WTC11 (cell line): ENCODE results near the gene HAUS2. TPM values are rescaled to one million over a fixed set of nuclear protein-coding genes. Genes with fewer than 3 reads are reported as not detected.

Experiments
- ATAC-seq: fragments of 200-7000 bp; cut with Tn5 transposase; 2 replicates; pipeline ENCODE4 v1.10.0; 2021; ENCODE audit warnings: mild to moderate bottlenecking, moderate library complexity
- CTCF ChIA-PET: fragments of 300-600 bp; sonication (Branson Sonifier 250); formaldehyde crosslinking; loops from one replicate; lab custom pipeline; 2021; ENCODE audit warnings: antibody characterized with exemption; lab: Charles Lee
- POLR2A ChIA-PET: fragments of 350-600 bp; sonication (Branson Sonifier 250); formaldehyde crosslinking; loops from one replicate; lab custom pipeline; 2021; ENCODE audit warnings: antibody characterized with exemption; lab: Charles Lee
- DNase-seq: peaks from one replicate; pipeline ENCODE4 v3.0.0; 2021; ENCODE audit warnings: low spot score
- H3K27ac Mint-ChIP-seq: 2 replicates; pipeline ENCODE4 v1.8.0; 2021; ENCODE audit warnings: mixed read lengths
- H3K27me3 Mint-ChIP-seq: 2 replicates; pipeline ENCODE4 v1.8.0; 2021; ENCODE audit warnings: low read depth, mild to moderate bottlenecking, moderate library complexity, mixed read lengths
- H3K36me3 Mint-ChIP-seq: 2 replicates; pipeline ENCODE4 v1.8.0; 2021; ENCODE audit warnings: mixed read lengths
- H3K4me1 Mint-ChIP-seq: 2 replicates; pipeline ENCODE4 v1.8.0; 2022; ENCODE audit warnings: mixed read lengths
- H3K4me3 Mint-ChIP-seq: 2 replicates; pipeline ENCODE4 v1.8.0; 2021; ENCODE audit warnings: mild to moderate bottlenecking, moderate library complexity, mixed read lengths
- H3K9me3 Mint-ChIP-seq: 2 replicates; pipeline ENCODE4 v1.8.0; 2021; ENCODE audit warnings: mixed read lengths
- FOXP1 ChIP-seq: sonication (generic); formaldehyde crosslinking; IDR thresholded peaks from 2 replicates; pipeline ENCODE4 v1.8.0; 2022; ENCODE audit warnings: missing genetic modification reagents, mild to moderate bottlenecking, moderate library complexity, borderline replicate concordance
- HMGA2 ChIP-seq: fragments of 250-450 bp; sonication (Bioruptor Pico); IDR thresholded peaks from 2 replicates; pipeline ENCODE4 v1.4.0; 2021; ENCODE audit warnings: mild to moderate bottlenecking, moderate library complexity
- JAZF1 ChIP-seq: fragments of 250-450 bp; sonication (Bioruptor Pico); IDR thresholded peaks from 2 replicates; pipeline ENCODE4 v1.9.0; 2021; ENCODE audit warnings: moderate library complexity, mild to moderate bottlenecking, inconsistent platforms
- SMAD3 ChIP-seq: sonication (generic); formaldehyde crosslinking; IDR thresholded peaks from 2 replicates; pipeline ENCODE4 v1.8.0; 2022; ENCODE audit warnings: missing genetic modification reagents, mild to moderate bottlenecking, borderline replicate concordance
- SMAD4 ChIP-seq: sonication (generic); formaldehyde crosslinking; IDR thresholded peaks from 2 replicates; pipeline ENCODE4 v1.8.0; 2022; ENCODE audit warnings: mild to moderate bottlenecking, missing genetic modification reagents
- TP53 ChIP-seq: sonication (generic); formaldehyde crosslinking; IDR thresholded peaks from 2 replicates; pipeline ENCODE4 v1.8.1; 2023; ENCODE audit warnings: mild to moderate bottlenecking, missing genetic modification reagents
- ZNF121 ChIP-seq: sonication (generic); formaldehyde crosslinking; IDR thresholded peaks from 2 replicates; pipeline ENCODE4 v1.8.0; 2023; ENCODE audit warnings: missing genetic modification reagents
- ZNF263 ChIP-seq: sonication (generic); formaldehyde crosslinking; IDR thresholded peaks from 2 replicates; pipeline ENCODE4 v1.8.1; 2022; ENCODE audit warnings: low read depth, mild to moderate bottlenecking, moderate library complexity, missing genetic modification reagents
- ZNF416 ChIP-seq: fragments of 250-450 bp; sonication (Bioruptor Pico); IDR thresholded peaks from 2 replicates; pipeline ENCODE4 v1.9.0; 2021; ENCODE audit warnings: mild to moderate bottlenecking, inconsistent platforms
- total RNA-seq: library from RNA; stranded (reverse); gene quantifications from 3 replicates; pipeline ENCODE4 v1.2.3, GENCODE V29; 2021
- TF ChIP-seq, protein P1 (sequence below): fragments of 250-450 bp; sonication (Bioruptor Pico); IDR thresholded peaks from 2 replicates; pipeline ENCODE4 v1.9.0; 2021; ENCODE audit warnings: mild to moderate bottlenecking
- TF ChIP-seq, protein P2 (sequence below): sonication (generic); formaldehyde crosslinking; IDR thresholded peaks from 2 replicates; pipeline ENCODE4 v1.8.1; 2023; ENCODE audit warnings: mild to moderate bottlenecking, missing genetic modification reagents, moderate library complexity
- TF ChIP-seq, protein P3 (sequence below): fragments of 250-450 bp; sonication (Bioruptor Pico); conservative IDR thresholded peaks from 2 replicates; pipeline ENCODE4 v1.9.0; 2021; ENCODE audit warnings: mild to moderate bottlenecking
- TF ChIP-seq, protein P4 (sequence below): sonication (generic); formaldehyde crosslinking; IDR thresholded peaks from 2 replicates; pipeline ENCODE4 v1.8.0; 2022; ENCODE audit warnings: missing genetic modification reagents
- TF ChIP-seq, protein P5 (sequence below): fragments of 250-450 bp; sonication (Bioruptor Pico); IDR thresholded peaks from 2 replicates; pipeline ENCODE4 v1.9.0; 2021; ENCODE audit warnings: mild to moderate bottlenecking
- TF ChIP-seq, protein P6 (sequence below): sonication (generic); formaldehyde crosslinking; IDR thresholded peaks from 2 replicates; pipeline ENCODE4 v1.8.1; 2023; ENCODE audit warnings: mild to moderate bottlenecking, missing genetic modification reagents

The HAUS2 gene
- total RNA-seq, 1 experiment from 2014 or later = 17.9 TPM

DNA sequence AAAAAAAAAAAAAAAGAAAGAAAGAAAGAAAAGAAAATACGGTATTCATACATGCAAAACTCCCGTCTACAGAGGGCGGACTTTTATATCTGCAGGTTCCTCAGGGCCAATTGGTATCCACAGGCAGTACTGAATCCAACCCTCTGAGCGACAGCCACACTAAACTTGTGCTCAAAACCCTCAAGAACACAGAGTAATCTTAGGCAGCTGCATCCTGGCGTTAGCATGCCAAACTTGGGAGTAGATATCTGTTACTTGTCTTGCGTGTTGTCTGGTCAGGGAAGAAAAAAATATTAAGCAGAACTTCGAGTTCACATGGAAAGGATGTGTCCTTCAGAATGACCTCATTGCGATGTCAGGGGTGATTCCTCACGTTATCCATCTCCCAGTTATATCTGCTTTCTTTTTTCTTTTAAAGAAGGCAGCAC lies 40.4 kb upstream of the HAUS2 start:
- Mint-ChIP-seq H3K4me1 (peaks cover 8% of the 10 kb centered on the region; the same call in 1 of the 2 replicates), H3K9me3 (no peaks in the 10 kb centered on the region), H3K4me3 (no peak overlapping the region), H3K36me3 (peaks cover 10% of the 10 kb centered on the region), H3K27me3 (no peaks in the 10 kb centered on the region), H3K27ac (no peak overlapping the region; the same call in 1 of the 2 replicates)
- CTCF ChIA-PET = no interaction called here
- TF ChIP-seq ZNF263 (CRISPR knock-in tag) (no peak), ZNF121 (CRISPR knock-in tag) (no peak), SMAD4 (CRISPR knock-in tag) (no peak), JAZF1 (CRISPR knock-in tag) (no peak), HMGA2 (CRISPR knock-in tag) (no peak), FOXP1 (no peak), ZNF416 (CRISPR knock-in tag) (no peak), SMAD3 (CRISPR knock-in tag) (no peak), TP53 (CRISPR knock-in tag) (no peak)
- TF ChIP-seq, protein P1, sequence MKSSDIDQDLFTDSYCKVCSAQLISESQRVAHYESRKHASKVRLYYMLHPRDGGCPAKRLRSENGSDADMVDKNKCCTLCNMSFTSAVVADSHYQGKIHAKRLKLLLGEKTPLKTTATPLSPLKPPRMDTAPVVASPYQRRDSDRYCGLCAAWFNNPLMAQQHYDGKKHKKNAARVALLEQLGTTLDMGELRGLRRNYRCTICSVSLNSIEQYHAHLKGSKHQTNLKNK (CRISPR knock-in tag) = no peak
- TF ChIP-seq, protein P2, sequence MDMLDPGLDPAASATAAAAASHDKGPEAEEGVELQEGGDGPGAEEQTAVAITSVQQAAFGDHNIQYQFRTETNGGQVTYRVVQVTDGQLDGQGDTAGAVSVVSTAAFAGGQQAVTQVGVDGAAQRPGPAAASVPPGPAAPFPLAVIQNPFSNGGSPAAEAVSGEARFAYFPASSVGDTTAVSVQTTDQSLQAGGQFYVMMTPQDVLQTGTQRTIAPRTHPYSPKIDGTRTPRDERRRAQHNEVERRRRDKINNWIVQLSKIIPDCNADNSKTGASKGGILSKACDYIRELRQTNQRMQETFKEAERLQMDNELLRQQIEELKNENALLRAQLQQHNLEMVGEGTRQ (CRISPR knock-in tag) = no peak
- TF ChIP-seq, protein P3, sequence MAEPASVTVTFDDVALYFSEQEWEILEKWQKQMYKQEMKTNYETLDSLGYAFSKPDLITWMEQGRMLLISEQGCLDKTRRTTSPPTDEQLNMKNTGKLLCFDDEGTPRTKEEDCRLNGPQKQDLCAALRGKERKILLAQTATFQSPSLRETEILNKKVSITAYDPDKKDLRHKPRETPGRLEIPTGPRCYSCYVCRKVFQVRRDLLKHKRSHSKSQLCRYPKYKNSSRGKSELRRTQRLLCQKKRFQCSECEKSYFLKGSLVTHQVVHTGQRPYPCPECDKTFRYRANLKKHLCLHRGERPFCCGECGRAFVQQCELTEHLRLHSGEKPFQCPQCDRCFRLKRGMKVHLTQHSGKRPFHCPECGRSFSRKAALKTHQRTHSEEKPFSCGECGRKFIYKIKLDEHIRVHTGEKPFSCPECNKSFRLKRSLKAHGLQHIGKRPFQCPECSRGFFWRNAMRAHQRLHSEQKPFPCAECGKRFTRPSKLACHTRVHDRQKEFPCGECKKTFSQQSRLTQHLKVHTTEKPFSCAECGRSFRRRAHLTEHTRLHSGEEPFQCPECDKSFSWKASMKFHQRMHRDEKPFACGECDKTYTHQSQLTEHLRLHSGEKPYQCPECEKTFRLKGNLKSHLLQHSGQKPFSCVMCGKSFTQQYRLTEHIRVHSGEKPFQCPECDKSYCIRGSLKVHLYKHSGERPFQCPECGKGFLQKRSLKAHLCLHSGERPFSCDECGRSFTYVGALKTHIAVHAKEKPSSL (CRISPR knock-in tag) = no peak
- TF ChIP-seq, protein P4, sequence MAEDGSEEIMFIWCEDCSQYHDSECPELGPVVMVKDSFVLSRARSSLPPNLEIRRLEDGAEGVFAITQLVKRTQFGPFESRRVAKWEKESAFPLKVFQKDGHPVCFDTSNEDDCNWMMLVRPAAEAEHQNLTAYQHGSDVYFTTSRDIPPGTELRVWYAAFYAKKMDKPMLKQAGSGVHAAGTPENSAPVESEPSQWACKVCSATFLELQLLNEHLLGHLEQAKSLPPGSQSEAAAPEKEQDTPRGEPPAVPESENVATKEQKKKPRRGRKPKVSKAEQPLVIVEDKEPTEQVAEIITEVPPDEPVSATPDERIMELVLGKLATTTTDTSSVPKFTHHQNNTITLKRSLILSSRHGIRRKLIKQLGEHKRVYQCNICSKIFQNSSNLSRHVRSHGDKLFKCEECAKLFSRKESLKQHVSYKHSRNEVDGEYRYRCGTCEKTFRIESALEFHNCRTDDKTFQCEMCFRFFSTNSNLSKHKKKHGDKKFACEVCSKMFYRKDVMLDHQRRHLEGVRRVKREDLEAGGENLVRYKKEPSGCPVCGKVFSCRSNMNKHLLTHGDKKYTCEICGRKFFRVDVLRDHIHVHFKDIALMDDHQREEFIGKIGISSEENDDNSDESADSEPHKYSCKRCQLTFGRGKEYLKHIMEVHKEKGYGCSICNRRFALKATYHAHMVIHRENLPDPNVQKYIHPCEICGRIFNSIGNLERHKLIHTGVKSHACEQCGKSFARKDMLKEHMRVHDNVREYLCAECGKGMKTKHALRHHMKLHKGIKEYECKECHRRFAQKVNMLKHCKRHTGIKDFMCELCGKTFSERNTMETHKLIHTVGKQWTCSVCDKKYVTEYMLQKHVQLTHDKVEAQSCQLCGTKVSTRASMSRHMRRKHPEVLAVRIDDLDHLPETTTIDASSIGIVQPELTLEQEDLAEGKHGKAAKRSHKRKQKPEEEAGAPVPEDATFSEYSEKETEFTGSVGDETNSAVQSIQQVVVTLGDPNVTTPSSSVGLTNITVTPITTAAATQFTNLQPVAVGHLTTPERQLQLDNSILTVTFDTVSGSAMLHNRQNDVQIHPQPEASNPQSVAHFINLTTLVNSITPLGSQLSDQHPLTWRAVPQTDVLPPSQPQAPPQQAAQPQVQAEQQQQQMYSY (CRISPR knock-in tag) = no peak
- TF ChIP-seq, protein P5, sequence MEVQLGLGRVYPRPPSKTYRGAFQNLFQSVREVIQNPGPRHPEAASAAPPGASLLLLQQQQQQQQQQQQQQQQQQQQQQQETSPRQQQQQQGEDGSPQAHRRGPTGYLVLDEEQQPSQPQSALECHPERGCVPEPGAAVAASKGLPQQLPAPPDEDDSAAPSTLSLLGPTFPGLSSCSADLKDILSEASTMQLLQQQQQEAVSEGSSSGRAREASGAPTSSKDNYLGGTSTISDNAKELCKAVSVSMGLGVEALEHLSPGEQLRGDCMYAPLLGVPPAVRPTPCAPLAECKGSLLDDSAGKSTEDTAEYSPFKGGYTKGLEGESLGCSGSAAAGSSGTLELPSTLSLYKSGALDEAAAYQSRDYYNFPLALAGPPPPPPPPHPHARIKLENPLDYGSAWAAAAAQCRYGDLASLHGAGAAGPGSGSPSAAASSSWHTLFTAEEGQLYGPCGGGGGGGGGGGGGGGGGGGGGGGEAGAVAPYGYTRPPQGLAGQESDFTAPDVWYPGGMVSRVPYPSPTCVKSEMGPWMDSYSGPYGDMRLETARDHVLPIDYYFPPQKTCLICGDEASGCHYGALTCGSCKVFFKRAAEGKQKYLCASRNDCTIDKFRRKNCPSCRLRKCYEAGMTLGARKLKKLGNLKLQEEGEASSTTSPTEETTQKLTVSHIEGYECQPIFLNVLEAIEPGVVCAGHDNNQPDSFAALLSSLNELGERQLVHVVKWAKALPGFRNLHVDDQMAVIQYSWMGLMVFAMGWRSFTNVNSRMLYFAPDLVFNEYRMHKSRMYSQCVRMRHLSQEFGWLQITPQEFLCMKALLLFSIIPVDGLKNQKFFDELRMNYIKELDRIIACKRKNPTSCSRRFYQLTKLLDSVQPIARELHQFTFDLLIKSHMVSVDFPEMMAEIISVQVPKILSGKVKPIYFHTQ (CRISPR knock-in tag) = no peak
- TF ChIP-seq, protein P6, sequence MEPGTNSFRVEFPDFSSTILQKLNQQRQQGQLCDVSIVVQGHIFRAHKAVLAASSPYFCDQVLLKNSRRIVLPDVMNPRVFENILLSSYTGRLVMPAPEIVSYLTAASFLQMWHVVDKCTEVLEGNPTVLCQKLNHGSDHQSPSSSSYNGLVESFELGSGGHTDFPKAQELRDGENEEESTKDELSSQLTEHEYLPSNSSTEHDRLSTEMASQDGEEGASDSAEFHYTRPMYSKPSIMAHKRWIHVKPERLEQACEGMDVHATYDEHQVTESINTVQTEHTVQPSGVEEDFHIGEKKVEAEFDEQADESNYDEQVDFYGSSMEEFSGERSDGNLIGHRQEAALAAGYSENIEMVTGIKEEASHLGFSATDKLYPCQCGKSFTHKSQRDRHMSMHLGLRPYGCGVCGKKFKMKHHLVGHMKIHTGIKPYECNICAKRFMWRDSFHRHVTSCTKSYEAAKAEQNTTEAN (CRISPR knock-in tag) = no peak
- DNase-seq = no peak
- no peak; the same call in 1 of the 2 replicates for ATAC-seq
- POLR2A ChIA-PET = no interaction called here
